WTC11 (cell line): ENCODE data around the gene TMEM147. TPM values are rescaled to one million over a fixed set of nuclear protein-coding genes. Genes with fewer than 3 reads are reported as not detected.

Experiments
- ATAC-seq: fragments of 200-7000 bp; cut with Tn5 transposase; 2 replicates; pipeline ENCODE4 v1.10.0; 2021; ENCODE audit warnings: mild to moderate bottlenecking, moderate library complexity
- CTCF ChIA-PET: fragments of 300-600 bp; sonication (Branson Sonifier 250); formaldehyde crosslinking; loops from one replicate; lab custom pipeline; 2021; ENCODE audit warnings: antibody characterized with exemption; lab: Charles Lee
- POLR2A ChIA-PET: fragments of 350-600 bp; sonication (Branson Sonifier 250); formaldehyde crosslinking; loops from one replicate; lab custom pipeline; 2021; ENCODE audit warnings: antibody characterized with exemption; lab: Charles Lee
- DNase-seq: peaks from one replicate; pipeline ENCODE4 v3.0.0; 2021; ENCODE audit warnings: low spot score
- H3K27ac Mint-ChIP-seq: 2 replicates; pipeline ENCODE4 v1.8.0; 2021; ENCODE audit warnings: mixed read lengths
- H3K27me3 Mint-ChIP-seq: 2 replicates; pipeline ENCODE4 v1.8.0; 2021; ENCODE audit warnings: low read depth, mild to moderate bottlenecking, moderate library complexity, mixed read lengths
- H3K36me3 Mint-ChIP-seq: 2 replicates; pipeline ENCODE4 v1.8.0; 2021; ENCODE audit warnings: mixed read lengths
- H3K4me1 Mint-ChIP-seq: 2 replicates; pipeline ENCODE4 v1.8.0; 2022; ENCODE audit warnings: mixed read lengths
- H3K4me3 Mint-ChIP-seq: 2 replicates; pipeline ENCODE4 v1.8.0; 2021; ENCODE audit warnings: mild to moderate bottlenecking, moderate library complexity, mixed read lengths
- H3K9me3 Mint-ChIP-seq: 2 replicates; pipeline ENCODE4 v1.8.0; 2021; ENCODE audit warnings: mixed read lengths
- AR ChIP-seq: fragments of 250-450 bp; sonication (Bioruptor Pico); IDR thresholded peaks from 2 replicates; pipeline ENCODE4 v1.9.0; 2021; ENCODE audit warnings: mild to moderate bottlenecking
- ATF1 ChIP-seq: sonication (generic); formaldehyde crosslinking; IDR thresholded peaks from 2 replicates; pipeline ENCODE4 v1.8.1; 2023; ENCODE audit warnings: mild to moderate bottlenecking, moderate library complexity, missing genetic modification reagents
- CDX4 ChIP-seq: fragments of 250-450 bp; sonication (Bioruptor Pico); IDR thresholded peaks from 2 replicates; pipeline ENCODE4 v1.9.0; 2021; ENCODE audit warnings: moderate library complexity, mild to moderate bottlenecking, inconsistent platforms, borderline replicate concordance
- CREB1 ChIP-seq: sonication (generic); formaldehyde crosslinking; IDR thresholded peaks from 2 replicates; pipeline ENCODE4 v1.8.0; 2023; ENCODE audit warnings: mild to moderate bottlenecking, missing genetic modification reagents
- ESRRA ChIP-seq: sonication (generic); formaldehyde crosslinking; IDR thresholded peaks from 2 replicates; pipeline ENCODE4 v1.8.1; 2022; ENCODE audit warnings: mild to moderate bottlenecking, missing genetic modification reagents, borderline replicate concordance
- FOXJ3 ChIP-seq: sonication (generic); formaldehyde crosslinking; IDR thresholded peaks from 2 replicates; pipeline ENCODE4 v1.9.0; 2021; ENCODE audit warnings: missing genetic modification reagents, mild to moderate bottlenecking, borderline replicate concordance
- FOXP4 ChIP-seq: sonication (generic); formaldehyde crosslinking; IDR thresholded peaks from 2 replicates; pipeline ENCODE4 v1.8.0; 2022; ENCODE audit warnings: mild to moderate bottlenecking, missing genetic modification reagents
- GTF2I ChIP-seq: fragments of 250-450 bp; sonication (Bioruptor Pico); conservative IDR thresholded peaks from 2 replicates; pipeline ENCODE4 v1.4.0; 2021; ENCODE audit warnings: mild to moderate bottlenecking
- HMGXB4 ChIP-seq: sonication (generic); formaldehyde crosslinking; IDR thresholded peaks from 2 replicates; pipeline ENCODE4 v1.8.1; 2023; ENCODE audit warnings: mild to moderate bottlenecking, moderate library complexity, missing genetic modification reagents
- OVOL2 ChIP-seq: fragments of 250-450 bp; sonication (Bioruptor Pico); IDR thresholded peaks from 2 replicates; pipeline ENCODE4 v1.9.0; 2021; ENCODE audit warnings: mild to moderate bottlenecking, borderline replicate concordance
- SMAD4 ChIP-seq: sonication (generic); formaldehyde crosslinking; IDR thresholded peaks from 2 replicates; pipeline ENCODE4 v1.8.0; 2022; ENCODE audit warnings: mild to moderate bottlenecking, missing genetic modification reagents
- USF1 ChIP-seq: sonication (generic); formaldehyde crosslinking; IDR thresholded peaks from 2 replicates; pipeline ENCODE4 v1.8.0; 2022; ENCODE audit warnings: mild to moderate bottlenecking, missing genetic modification reagents
- USF2 ChIP-seq: sonication (generic); formaldehyde crosslinking; IDR thresholded peaks from 2 replicates; pipeline ENCODE4 v1.8.1; 2023; ENCODE audit warnings: mild to moderate bottlenecking, missing genetic modification reagents, moderate library complexity
- ZNF263 ChIP-seq: sonication (generic); formaldehyde crosslinking; IDR thresholded peaks from 2 replicates; pipeline ENCODE4 v1.8.1; 2022; ENCODE audit warnings: low read depth, mild to moderate bottlenecking, moderate library complexity, missing genetic modification reagents
- ZNF512 ChIP-seq: sonication (generic); formaldehyde crosslinking; IDR thresholded peaks from 2 replicates; pipeline ENCODE4 v1.8.1; 2022; ENCODE audit warnings: missing genetic modification reagents, borderline replicate concordance
- ZNF532 ChIP-seq: fragments of 250-450 bp; sonication (Bioruptor Pico); IDR thresholded peaks from 2 replicates; pipeline ENCODE4 v1.9.0; 2021; ENCODE audit warnings: mild to moderate bottlenecking, borderline replicate concordance
- total RNA-seq: library from RNA; stranded (reverse); gene quantifications from 3 replicates; pipeline ENCODE4 v1.2.3, GENCODE V29; 2021

TMEM147 gene
- total RNA-seq, 1 experiment from 2014 or later = 135 TPM

GRCh38 chr19:35587321-35587720, 41.9 kb downstream of the TMEM147 start:
- POLR2A ChIA-PET = no interaction called here
- Mint-ChIP-seq H3K4me1 (no peaks in the 10 kb centered on the region), H3K9me3 (peaks cover 8% of the 10 kb centered on the region), H3K27me3 (peaks cover 50% of the 10 kb centered on the region), H3K36me3 (no peaks in the 10 kb centered on the region), H3K4me3 (no peak overlapping the region), H3K27ac (no peak overlapping the region)
- TF ChIP-seq ATF1 (CRISPR knock-in tag) (no peak), ZNF263 (CRISPR knock-in tag) (no peak), ZNF532 (CRISPR knock-in tag) (no peak), USF1 (CRISPR knock-in tag) (no peak), GTF2I (CRISPR knock-in tag) (no peak), ZNF512 (CRISPR knock-in tag) (no peak), ESRRA (no peak), FOXJ3 (CRISPR knock-in tag) (no peak), USF2 (CRISPR knock-in tag) (no peak), OVOL2 (CRISPR knock-in tag) (no peak)
- DNase-seq = no peak
- no peak for ATAC-seq
- CTCF ChIA-PET = no interaction called here

GRCh38 chr19:35590875-35591274, 45.4 kb downstream of the TMEM147 start:
- ChIA-PET CTCF (interaction anchor here (1.1 to 2.3 kb wide), 3 partner anchors 35 to 81 kb away, joined by 3 to 26 read pairs (median 18); no protein-coding TSS in a partner anchor), POLR2A (interaction anchor here (1.1 kb wide), 1 partner anchor 13 kb away, joined by 3 read pairs; no protein-coding TSS in a partner anchor)
- peaks cover 4% of the 10 kb centered on the region for H3K9me3 Mint-ChIP-seq
- H3K4me3 Mint-ChIP-seq = no peak overlapping the region
- no peaks in the 10 kb centered on the region for H3K4me1 Mint-ChIP-seq
- ATAC-seq (no peak), DNase-seq (no peak)
- H3K36me3 Mint-ChIP-seq = no peaks in the 10 kb centered on the region
- no peak overlapping the region for H3K27ac Mint-ChIP-seq
- peaks cover 21% of the 10 kb centered on the region for H3K27me3 Mint-ChIP-seq
- TF ChIP-seq ZNF512 (CRISPR knock-in tag) (no peak), HMGXB4 (CRISPR knock-in tag) (no peak), CDX4 (CRISPR knock-in tag) (no peak), FOXP4 (CRISPR knock-in tag) (no peak), AR (CRISPR knock-in tag) (no peak), SMAD4 (CRISPR knock-in tag) (no peak), CREB1 (CRISPR knock-in tag) (no peak)
